ENCODE results near the gene CDK17. TPM values are rescaled to one million over a fixed set of nuclear protein-coding genes. Genes with fewer than 3 reads are reported as not detected.

CDK17 gene
- total and polyA plus RNA-seq, 9 of the 15 experiments (the other 6 are each of a cell fraction or from before 2014, with no cell fraction given), result 4.8 to 39.3 (median 21.6) TPM

GRCh38 chr12:96329545-96329944, 70.7 kb downstream of the CDK17 start (continued):
- TF ChIP-seq YY1 (IDR thresholded peaks at IDR 0.05; ENCODE audit: borderline replicate concordance in 1 of 3, control insufficient read depth in 1 of 3, extremely low read depth in 1 of 3, insufficient read depth in 3 of 3, insufficient read length in 1 of 3, insufficient replicate concordance in 2 of 3, low read depth in 1 of 3, low read length in 2 of 3) (no peak), TBL1XR1 (IDR thresholded peaks at IDR 0.05; ENCODE audit: low read length in 2 of 2) (no peak), ZEB2 (IDR thresholded peaks at IDR 0.05) (peak; percentile 61; the same call in 1 of the 2 replicates), ARID1B (IDR thresholded peaks at IDR 0.05) (peak; percentile 50; the same call in 1 of the 2 replicates), NR4A1 (CRISPR knock-in tag; IDR thresholded peaks at IDR 0.05) (no peak), NR4A1 (tag; IDR thresholded peaks at IDR 0.05) (no peak), ZNF436 (CRISPR knock-in tag; IDR thresholded peaks at IDR 0.05) (no peak), CREB1 (IDR thresholded peaks at IDR 0.05) (0 out of 2 replicates have a peak, but pooled peaks have one; percentile 33), CREB1 (CRISPR knock-in tag; IDR thresholded peaks at IDR 0.05) (no peak), NFRKB (IDR thresholded peaks at IDR 0.05; ENCODE audit: low read depth) (no peak), ZNF449 (CRISPR knock-in tag; IDR thresholded peaks at IDR 0.05) (no peak), KLF10 (CRISPR knock-in tag; IDR thresholded peaks at IDR 0.05) (no peak), BRF2 (IDR thresholded peaks at IDR 0.05; ENCODE audit: borderline replicate concordance, insufficient read depth, insufficient read length) (no peak), KAT8 (IDR thresholded peaks at IDR 0.05; ENCODE audit: low read depth) (no peak), HDAC2 (IDR thresholded peaks at IDR 0.05) (no peak), PBX2 (CRISPR knock-in tag; IDR thresholded peaks at IDR 0.05; ENCODE audit: low read depth) (no peak), PBX2 (tag; conservative IDR thresholded peaks at IDR 0.05; ENCODE audit: low read depth) (peak; percentile 34; the same call in 1 of the 2 replicates), UBTF (IDR thresholded peaks at IDR 0.05; ENCODE audit: borderline replicate concordance in 1 of 2, low read depth in 2 of 2, low read length in 2 of 2) (no peak), USF1 (CRISPR knock-in tag; IDR thresholded peaks at IDR 0.05) (no peak), RUNX1 (IDR thresholded peaks at IDR 0.05; ENCODE audit: low read depth) (no peak), EP400 (IDR thresholded peaks at IDR 0.05) (peak; percentile 21; the same call in 1 of the 2 replicates), L3MBTL2 (IDR thresholded peaks at IDR 0.05) (0 out of 2 replicates have a peak, but pooled peaks have one; percentile 11)

All from K562 (cell line).